ENCODE measurements around the gene CLIP1. TPM values are rescaled to one million over a fixed set of nuclear protein-coding genes. Genes with fewer than 3 reads are reported as not detected.

Gene CLIP1
- total RNA-seq, 1 donor from 2014 or later = 108 TPM

DNA sequence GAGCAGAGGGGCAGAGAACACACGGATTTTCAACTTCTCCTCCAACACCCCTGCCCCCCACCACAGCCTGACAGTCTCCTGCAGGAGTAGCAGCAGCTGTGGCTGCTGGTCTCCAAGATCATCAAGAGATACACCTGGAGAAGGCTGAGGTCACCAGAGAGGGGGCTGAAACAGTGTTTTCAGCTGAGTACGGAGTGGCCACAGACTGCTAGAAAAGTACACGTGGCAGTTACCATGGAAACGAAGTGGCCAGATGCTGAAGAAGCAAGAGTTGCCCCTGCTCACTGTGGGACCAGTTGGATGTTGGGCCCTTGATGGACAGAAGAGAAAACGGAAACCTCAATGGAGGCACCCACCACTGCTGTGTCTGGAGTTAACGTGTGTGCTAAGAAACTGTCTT is 191.7 kb downstream of the CLIP1 start:
- ATAC-seq (no peak), DNase-seq (no peak)
- peaks cover 65% of the 10 kb centered on the region for H3K36me3 ChIP-seq
- no peaks in the 10 kb centered on the region for H3K27me3 ChIP-seq
- no peaks in the 10 kb centered on the region for H3K9me3 ChIP-seq
- H3K27ac ChIP-seq = no peak overlapping the region
- TF ChIP-seq, protein P1, sequence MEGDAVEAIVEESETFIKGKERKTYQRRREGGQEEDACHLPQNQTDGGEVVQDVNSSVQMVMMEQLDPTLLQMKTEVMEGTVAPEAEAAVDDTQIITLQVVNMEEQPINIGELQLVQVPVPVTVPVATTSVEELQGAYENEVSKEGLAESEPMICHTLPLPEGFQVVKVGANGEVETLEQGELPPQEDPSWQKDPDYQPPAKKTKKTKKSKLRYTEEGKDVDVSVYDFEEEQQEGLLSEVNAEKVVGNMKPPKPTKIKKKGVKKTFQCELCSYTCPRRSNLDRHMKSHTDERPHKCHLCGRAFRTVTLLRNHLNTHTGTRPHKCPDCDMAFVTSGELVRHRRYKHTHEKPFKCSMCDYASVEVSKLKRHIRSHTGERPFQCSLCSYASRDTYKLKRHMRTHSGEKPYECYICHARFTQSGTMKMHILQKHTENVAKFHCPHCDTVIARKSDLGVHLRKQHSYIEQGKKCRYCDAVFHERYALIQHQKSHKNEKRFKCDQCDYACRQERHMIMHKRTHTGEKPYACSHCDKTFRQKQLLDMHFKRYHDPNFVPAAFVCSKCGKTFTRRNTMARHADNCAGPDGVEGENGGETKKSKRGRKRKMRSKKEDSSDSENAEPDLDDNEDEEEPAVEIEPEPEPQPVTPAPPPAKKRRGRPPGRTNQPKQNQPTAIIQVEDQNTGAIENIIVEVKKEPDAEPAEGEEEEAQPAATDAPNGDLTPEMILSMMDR (IDR thresholded peaks at IDR 0.05) = no peak
- intact Hi-C loops (cut with DNase I) = no loop called here
- no peak overlapping the region for H3K4me3 ChIP-seq
- peaks cover 7% of the 10 kb centered on the region for H3K4me1 ChIP-seq

DNA sequence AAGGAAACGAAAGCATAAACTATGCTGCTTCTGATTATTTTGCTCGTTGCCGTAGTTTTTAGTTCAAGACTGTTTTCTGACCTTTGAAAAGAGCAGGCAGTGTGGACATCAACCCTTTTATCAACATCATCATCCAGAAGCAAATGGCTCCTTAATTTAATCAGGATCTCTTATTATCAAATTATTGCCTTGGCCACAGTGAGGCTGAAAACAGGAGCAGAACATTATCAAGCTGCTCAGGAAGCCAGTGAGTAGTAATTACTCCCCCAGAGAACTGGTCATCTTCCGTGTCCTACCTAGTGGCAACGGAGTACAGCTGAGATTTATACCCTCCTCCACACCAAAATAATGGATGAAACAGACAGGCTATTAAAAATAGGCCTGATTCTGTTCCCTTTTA is 194.4 kb downstream of the CLIP1 start:
- Histone ChIP-seq H3K4me3 (no peak overlapping the region), H3K36me3 (peaks cover 44% of the 10 kb centered on the region), H3K4me1 (peaks cover 15% of the 10 kb centered on the region), H3K27me3 (no peaks in the 10 kb centered on the region), H3K9me3 (no peaks in the 10 kb centered on the region), H3K27ac (no peak overlapping the region)
- ATAC-seq (no peak), DNase-seq (no peak)
- TF ChIP-seq, protein P1 (IDR thresholded peaks at IDR 0.05) = no peak
- intact Hi-C loops (cut with DNase I) = no loop called here

DNA sequence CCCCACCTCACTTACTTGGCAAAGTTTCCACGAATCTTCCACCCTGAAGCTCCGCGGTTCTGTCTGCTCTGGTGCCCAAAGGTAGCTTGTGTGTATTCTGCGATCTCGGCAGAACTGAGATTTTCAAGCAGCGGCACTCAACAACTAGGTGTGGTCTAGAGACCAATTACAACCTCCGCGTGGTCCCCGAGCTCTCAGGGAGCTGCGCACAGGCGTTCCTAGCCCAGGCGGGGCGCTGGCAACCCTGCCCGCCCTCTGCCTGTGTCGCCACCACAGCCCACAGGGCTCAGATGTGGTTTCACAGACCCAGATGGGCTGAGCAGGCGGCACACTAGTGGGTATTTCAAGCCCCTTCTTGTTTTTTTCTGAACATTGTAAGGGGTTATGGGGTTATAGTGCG is 195.1 kb downstream of the CLIP1 start:
- TF ChIP-seq, protein P1 (IDR thresholded peaks at IDR 0.05) = no peak
- ATAC-seq (no peak), DNase-seq (no peak)
- H3K4me1 ChIP-seq = peaks cover 15% of the 10 kb centered on the region
- intact Hi-C loops (cut with DNase I) = no loop called here
- peaks cover 37% of the 10 kb centered on the region for H3K36me3 ChIP-seq
- no peak overlapping the region for H3K4me3 ChIP-seq
- no peaks in the 10 kb centered on the region for H3K27me3 ChIP-seq
- no peak overlapping the region for H3K27ac ChIP-seq
- H3K9me3 ChIP-seq = no peaks in the 10 kb centered on the region

DNA sequence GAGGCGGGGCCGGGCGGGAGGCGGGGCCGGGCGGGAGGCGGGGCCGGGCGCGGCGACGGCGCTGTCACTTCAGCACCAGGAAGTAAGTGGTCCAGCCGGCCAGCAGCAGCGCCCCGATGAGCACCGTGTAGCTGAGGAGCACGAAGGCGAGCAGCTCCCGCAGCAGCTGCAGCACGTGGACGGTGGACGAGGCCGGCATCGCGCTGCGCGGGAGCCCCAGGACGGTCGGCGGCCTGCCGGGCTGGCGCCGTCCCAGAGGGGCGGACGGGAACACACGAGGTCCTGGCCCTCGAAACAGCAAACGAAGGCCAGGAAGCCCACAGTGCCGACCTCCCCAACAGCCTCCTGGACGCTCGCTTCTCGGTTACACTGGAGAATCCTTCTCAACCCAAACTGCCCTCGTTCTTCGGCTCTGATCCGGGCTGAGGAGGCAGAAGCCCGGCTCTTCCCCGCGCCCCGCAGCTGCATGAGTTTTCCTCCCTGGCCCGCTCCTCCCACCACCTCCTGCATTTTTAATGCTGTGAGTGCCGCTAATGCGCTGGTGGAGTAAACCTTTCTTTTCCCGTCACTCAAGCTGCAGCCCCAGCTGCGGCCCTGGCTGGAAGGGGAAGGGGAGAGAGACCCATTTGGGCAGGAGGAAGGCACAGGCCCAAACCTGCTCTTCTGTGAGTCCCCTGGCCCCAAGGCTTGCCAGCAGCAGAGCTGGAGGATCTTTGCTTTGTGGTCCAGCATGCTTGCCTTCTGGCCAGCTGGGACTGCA is 195.9 kb downstream of the CLIP1 start:
- Histone ChIP-seq H3K9me3 (no peaks in the 10 kb centered on the region), H3K4me1 (peaks cover 15% of the 10 kb centered on the region), H3K4me3 (peak overlapping the region; percentile 56), H3K36me3 (peaks cover 36% of the 10 kb centered on the region), H3K27me3 (no peaks in the 10 kb centered on the region), H3K27ac (no peak overlapping the region)
- no peak for ATAC-seq
- TF ChIP-seq, protein P1 (IDR thresholded peaks at IDR 0.05) = no peak
- DNase-seq = no peak
- intact Hi-C loops (cut with DNase I) = no loop called here

DNA sequence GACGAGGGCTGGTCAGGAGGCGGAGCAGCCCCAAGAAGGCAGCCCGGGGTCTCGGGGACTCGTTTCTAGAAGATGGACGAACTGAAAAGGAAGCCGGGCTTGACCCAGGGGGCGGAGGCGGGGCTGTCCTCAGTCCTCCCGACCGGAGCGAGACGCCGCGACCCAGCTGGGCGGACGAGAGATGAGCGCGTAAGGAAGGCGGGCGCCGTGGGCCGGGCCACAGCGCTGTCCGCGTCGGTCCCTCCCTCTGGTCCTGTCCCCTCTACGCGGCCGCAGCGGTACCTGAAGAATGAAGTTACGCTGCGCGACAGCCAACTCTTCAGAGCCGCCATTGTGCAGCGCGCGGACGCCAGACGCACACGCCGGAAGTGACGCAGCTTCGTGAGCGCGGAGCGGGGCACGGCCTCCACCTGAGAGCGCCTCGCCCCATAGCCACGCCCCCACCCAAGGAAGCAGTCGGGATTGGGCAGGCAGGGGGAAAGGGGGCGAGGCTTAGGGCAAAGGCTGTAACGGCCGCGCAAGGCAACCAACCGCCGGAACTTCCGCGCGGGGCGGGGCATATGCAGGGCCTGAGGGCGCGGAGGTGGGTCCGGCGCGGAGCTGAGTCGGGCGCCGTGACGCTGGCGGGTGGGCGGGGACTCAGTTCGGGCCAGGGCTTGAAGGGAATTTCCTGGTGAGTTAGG is 196.6 kb downstream of the CLIP1 start, which contains the start of gene DIABLO:
TSS of gene DIABLO (minus strand) at position 370 of the 683 bp plus-strand sequence. CDS start at position 332, 38 bp downstream.
- TF ChIP-seq, protein P1 (IDR thresholded peaks at IDR 0.05) = no peak
- ATAC-seq (peak; percentile 98), DNase-seq (peak; percentile 100)
- H3K9me3 ChIP-seq = no peaks in the 10 kb centered on the region
- peak within 1 kb of the TSS; percentile 98 for H3K27ac ChIP-seq
- intact Hi-C loops (cut with DNase I) = no loop called here
- H3K27me3 ChIP-seq = no peaks in the 10 kb centered on the region
- peaks cover 15% of the 10 kb centered on the region for H3K4me1 ChIP-seq
- H3K4me3 ChIP-seq = peak within 1 kb of the TSS; percentile 89
- peaks cover 36% of the 10 kb centered on the region for H3K36me3 ChIP-seq

Other genes with a start within 250 kb of the CLIP1 start
- not detected for gene IL31, start 248.4 kb downstream of the CLIP1 start, total RNA-seq
- not detected for gene LRRC43, start 239.5 kb downstream of the CLIP1 start, total RNA-seq
- gene B3GNT4, start 219.0 kb downstream of the CLIP1 start, total RNA-seq = 0.46 TPM
- 31.9 TPM for gene DIABLO, start 196.6 kb downstream of the CLIP1 start, total RNA-seq
- gene VPS33A, start 156.2 kb downstream of the CLIP1 start, total RNA-seq = 17.7 TPM
- 21.2 TPM for gene ZCCHC8, start 78.3 kb upstream of the CLIP1 start, total RNA-seq
- 63.8 TPM for gene RSRC2, start 104.3 kb upstream of the CLIP1 start, total RNA-seq
- 8.4 TPM for gene KNTC1, start 104.6 kb upstream of the CLIP1 start, total RNA-seq

Measured in upper lobe of right lung (tissue), 1 donor.